WERI-Rb-1 (cell line): ENCODE results near the gene MRPL39.

Experiments used
- DNase-seq: peaks from one replicate; pipeline ENCODE4 v3.0.0-alpha.2; 2020
- H3K27ac ChIP-seq: fragments of 250-450 bp; sonication (Bioruptor Pico); 2 replicates; pipeline ENCODE4 v1.5.1; 2020; ENCODE audit warnings: mild to moderate bottlenecking, moderate library complexity
- H3K27me3 ChIP-seq: fragments of 250-450 bp; sonication (Bioruptor Pico); 2 replicates; pipeline ENCODE4 v1.5.1; 2021; ENCODE audit warnings: mild to moderate bottlenecking, low read depth, moderate library complexity; ENCODE audit not compliant: insufficient read depth, severe bottlenecking
- H3K36me3 ChIP-seq: fragments of 250-450 bp; sonication (Bioruptor Pico); 2 replicates; pipeline ENCODE4 v1.5.1; 2020; ENCODE audit warnings: mild to moderate bottlenecking, moderate library complexity
- H3K4me3 ChIP-seq: 2 replicates; pipeline ENCODE4 v1.5.1; 2011; ENCODE audit warnings: low read depth, mild to moderate bottlenecking, control low read depth, low read length
- H3K9me3 ChIP-seq: fragments of 250-450 bp; sonication (Bioruptor Pico); 2 replicates; pipeline ENCODE4 v1.5.1; 2021; ENCODE audit warnings: mild to moderate bottlenecking, moderate library complexity; ENCODE audit not compliant: severe bottlenecking
- CTCF ChIP-seq: IDR thresholded peaks from 2 replicates; pipeline ENCODE4 v1.5.1; 2011; ENCODE audit warnings: low read depth, mild to moderate bottlenecking, control low read depth, inconsistent platforms, low read length

MRPL39 gene

GRCh38 chr21:25643486-25643885, 36.2 kb upstream of the MRPL39 start:
- H3K36me3 ChIP-seq: peaks cover 16% of the 10 kb centered on the region
- H3K27ac ChIP-seq: peak overlapping the region; percentile 60
- no peak for DNase-seq
- TF ChIP-seq CTCF: no peak
- no peaks in the 10 kb centered on the region for H3K27me3 ChIP-seq
- no peaks in the 10 kb centered on the region for H3K9me3 ChIP-seq
- H3K4me3 ChIP-seq: no peak overlapping the region

- Histone ChIP-seq H3K9me3 (no peaks in the 10 kb centered on the region), H3K27me3 (no peaks in the 10 kb centered on the region), H3K4me3 (peak overlapping the region; percentile 84), H3K27ac (peak overlapping the region; percentile 98), H3K36me3 (peaks cover 16% of the 10 kb centered on the region)
- no peak for DNase-seq
- TF ChIP-seq CTCF: no peak
These were observed 33.6 kb upstream of the MRPL39 start for GRCh38 chr21:25640943-25641292.

GRCh38 chr21:25640202-25640942, 33.1 kb upstream of the MRPL39 start:
- Histone ChIP-seq H3K27me3 (no peaks in the 10 kb centered on the region), H3K9me3 (no peaks in the 10 kb centered on the region), H3K4me3 (peak overlapping the region; percentile 84), H3K36me3 (peaks cover 16% of the 10 kb centered on the region), H3K27ac (peak overlapping the region; percentile 98)
- peak; percentile 80 for DNase-seq
- no peak for TF ChIP-seq CTCF

- Histone ChIP-seq H3K4me3 (peak overlapping the region; percentile 84), H3K27me3 (no peaks in the 10 kb centered on the region), H3K36me3 (peaks cover 11% of the 10 kb centered on the region), H3K9me3 (no peaks in the 10 kb centered on the region), H3K27ac (peak overlapping the region; percentile 98)
- DNase-seq: peak; percentile 86
- TF ChIP-seq CTCF: peak; percentile 71
These were observed 32.4 kb upstream of the MRPL39 start for GRCh38 chr21:25639551-25640201.

- peaks cover 3% of the 10 kb centered on the region for H3K36me3 ChIP-seq
These were observed 31.6 kb upstream of the MRPL39 start, which contains the start of gene JAM2 for GRCh38 chr21:25638660-25639550. JAM2 (plus strand) TSS chr21:25639258; CDS start chr21:25639822, 564 bp downstream.

More at GRCh38 chr21:25638660-25639550, 31.6 kb upstream of the MRPL39 start, which contains the start of gene JAM2:
- peak; percentile 95 for DNase-seq
- Histone ChIP-seq H3K27me3 (no peaks in the 10 kb centered on the region), H3K27ac (peak within 1 kb of the TSS; percentile 98), H3K4me3 (peak within 1 kb of the TSS; percentile 84), H3K9me3 (no peaks in the 10 kb centered on the region)
- no peak for TF ChIP-seq CTCF
